DND-41 (cell line): ENCODE measurements around the gene SPNS3.

ENCODE experiments used
- EZH2 ChIP-seq: IDR thresholded peaks from 3 replicates; pipeline ENCODE4 v1.6.1; 2012; ENCODE audit warnings: borderline replicate concordance, low read depth, mild to moderate bottlenecking, moderate library complexity, low read length, inconsistent platforms; ENCODE audit not compliant: severe bottlenecking
- TF ChIP-seq, protein P1 (sequence below): IDR thresholded peaks from 2 replicates; pipeline ENCODE4 v1.5.1; 2012; ENCODE audit warnings: borderline replicate concordance, low read length, moderate library complexity, mild to moderate bottlenecking; ENCODE audit not compliant: poor library complexity, severe bottlenecking; ENCODE audit errors: extremely low read depth

DNA sequence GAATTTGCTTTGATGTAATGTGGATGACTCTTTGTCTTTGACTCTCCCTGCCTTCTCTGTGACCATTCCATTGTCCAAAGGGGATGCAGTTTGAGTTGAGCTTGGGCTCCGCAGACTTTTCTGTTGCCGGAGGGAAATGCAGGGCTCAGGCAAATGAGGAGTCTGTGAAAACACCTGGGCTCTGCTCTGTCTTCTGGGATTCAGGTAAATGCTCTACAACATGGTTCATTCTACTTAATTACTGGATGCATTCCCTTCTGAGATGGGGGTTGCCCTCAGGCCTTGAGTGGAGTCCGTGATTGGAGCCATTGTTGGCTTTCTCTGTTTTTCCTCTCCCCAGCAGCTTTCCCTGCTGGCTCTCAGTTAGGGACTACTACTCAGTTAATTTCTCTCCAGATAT lies 38.5 kb downstream of the SPNS3 start:
- TF ChIP-seq, protein P1, sequence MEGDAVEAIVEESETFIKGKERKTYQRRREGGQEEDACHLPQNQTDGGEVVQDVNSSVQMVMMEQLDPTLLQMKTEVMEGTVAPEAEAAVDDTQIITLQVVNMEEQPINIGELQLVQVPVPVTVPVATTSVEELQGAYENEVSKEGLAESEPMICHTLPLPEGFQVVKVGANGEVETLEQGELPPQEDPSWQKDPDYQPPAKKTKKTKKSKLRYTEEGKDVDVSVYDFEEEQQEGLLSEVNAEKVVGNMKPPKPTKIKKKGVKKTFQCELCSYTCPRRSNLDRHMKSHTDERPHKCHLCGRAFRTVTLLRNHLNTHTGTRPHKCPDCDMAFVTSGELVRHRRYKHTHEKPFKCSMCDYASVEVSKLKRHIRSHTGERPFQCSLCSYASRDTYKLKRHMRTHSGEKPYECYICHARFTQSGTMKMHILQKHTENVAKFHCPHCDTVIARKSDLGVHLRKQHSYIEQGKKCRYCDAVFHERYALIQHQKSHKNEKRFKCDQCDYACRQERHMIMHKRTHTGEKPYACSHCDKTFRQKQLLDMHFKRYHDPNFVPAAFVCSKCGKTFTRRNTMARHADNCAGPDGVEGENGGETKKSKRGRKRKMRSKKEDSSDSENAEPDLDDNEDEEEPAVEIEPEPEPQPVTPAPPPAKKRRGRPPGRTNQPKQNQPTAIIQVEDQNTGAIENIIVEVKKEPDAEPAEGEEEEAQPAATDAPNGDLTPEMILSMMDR, result no peak
- TF ChIP-seq EZH2, result no peak
